HL-60 (cell line): ENCODE data around the gene IRAG1.

ENCODE experiments used
- DNase-seq, 2 experiments: peaks; one replicate each; pipeline ENCODE4 v3.0.0-alpha.2; 2010 to 2020; ENCODE audit warnings: low read depth in 1 of 2, low spot score in 1 of 2
- H3K27ac ChIP-seq: fragments of 250-450 bp; sonication (Bioruptor Pico); replicated peaks from 2 replicates; pipeline ENCODE4 v1.5.1; 2020; ENCODE audit warnings: mild to moderate bottlenecking, moderate library complexity
- H3K27me3 ChIP-seq: fragments of 250-450 bp; sonication (Bioruptor Pico); 2 replicates; pipeline ENCODE4 v1.5.1; 2021; ENCODE audit warnings: mild to moderate bottlenecking, moderate library complexity; ENCODE audit not compliant: insufficient read depth, poor library complexity, severe bottlenecking
- H3K4me3 ChIP-seq: replicated peaks from 2 replicates; pipeline ENCODE4 v1.5.1; 2011; ENCODE audit warnings: mild to moderate bottlenecking, control low read depth, low read length; ENCODE audit not compliant: insufficient read depth
- GABPA ChIP-seq: IDR thresholded peaks from 2 replicates; pipeline ENCODE4 v1.6.1; 2012; ENCODE audit warnings: low read depth
- POLR2AphosphoS5 ChIP-seq: IDR thresholded peaks from 2 replicates; pipeline ENCODE4 v1.6.1; 2012; ENCODE audit warnings: low read depth
- SPI1 ChIP-seq: IDR thresholded peaks from 2 replicates; pipeline ENCODE4 v1.6.1; 2012; ENCODE audit warnings: low read depth, mild to moderate bottlenecking, borderline replicate concordance
- TF ChIP-seq, protein P1 (sequence below): IDR thresholded peaks from 2 replicates; pipeline ENCODE4 v1.6.1; 2012; ENCODE audit warnings: low read depth; ENCODE audit not compliant: insufficient replicate concordance
- TF ChIP-seq, protein P2 (sequence below): IDR thresholded peaks from one replicate; pipeline ENCODE4 v1.5.1; 2011; ENCODE audit warnings: low read length, control low read depth, inconsistent platforms; ENCODE audit not compliant: insufficient read depth

IRAG1 gene

DNA sequence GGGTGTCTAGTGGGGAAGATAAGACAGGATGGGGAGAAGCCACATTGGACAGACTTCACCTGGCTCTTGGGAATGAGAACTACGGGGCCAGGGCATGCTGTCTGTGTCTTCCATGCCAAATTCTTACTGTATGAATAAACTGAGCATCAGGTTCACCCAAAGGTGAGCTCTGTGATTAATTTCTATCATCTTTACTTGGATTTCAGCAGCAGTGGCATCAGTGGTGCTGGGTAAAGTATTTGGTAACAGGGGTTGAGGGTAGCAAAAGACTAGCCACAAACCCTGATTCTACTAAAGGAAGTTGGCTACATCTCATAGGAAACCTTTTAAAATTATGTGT lies 38.8 kb downstream of the IRAG1 start:
- no peak overlapping the region for H3K4me3 ChIP-seq
- no peak for TF ChIP-seq GABPA
- H3K27me3 ChIP-seq: no peaks in the 10 kb centered on the region
- no peak for DNase-seq
- H3K27ac ChIP-seq: no peak overlapping the region

DNA sequence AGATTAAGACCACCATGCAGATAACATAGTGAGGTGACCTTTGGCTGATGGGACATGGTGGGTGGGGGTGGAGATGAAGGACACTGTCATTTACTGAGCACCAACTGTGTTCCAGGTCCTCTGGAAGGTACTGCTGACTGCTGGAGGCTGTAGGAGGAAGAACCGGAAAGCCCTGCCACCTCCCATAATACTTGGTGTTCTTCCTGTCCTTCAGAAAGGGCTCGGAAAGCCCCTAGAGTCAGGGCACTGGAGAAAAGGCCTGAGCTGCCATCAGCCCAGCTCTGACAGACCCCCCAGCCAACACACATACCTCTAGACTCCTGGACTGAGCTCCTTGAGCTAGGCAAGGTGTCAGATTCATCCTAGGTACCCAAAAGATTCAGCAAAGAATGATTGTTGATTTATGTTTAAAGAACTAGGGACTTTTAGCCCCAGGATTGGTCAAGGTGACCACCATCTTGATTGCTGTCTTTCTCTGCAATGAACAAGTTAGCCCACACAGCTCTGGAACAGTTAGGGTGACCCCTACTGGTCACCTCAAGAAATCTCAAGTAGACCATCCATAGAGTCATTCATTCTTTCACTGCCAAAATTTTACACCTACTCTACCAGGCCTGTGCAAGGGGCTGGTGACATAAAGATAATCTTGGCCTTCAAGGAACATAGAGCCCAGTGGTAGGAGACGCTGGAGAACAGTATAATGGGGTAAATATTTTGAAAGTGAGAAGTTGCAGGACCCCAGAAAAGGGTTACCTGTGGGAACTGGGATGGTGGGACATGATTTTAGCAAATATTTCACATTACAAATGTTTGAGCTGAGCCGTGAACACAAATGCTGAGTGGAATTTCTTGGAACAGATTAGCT lies 39.4 kb downstream of the IRAG1 start:
- Histone ChIP-seq H3K4me3 (no peak overlapping the region), H3K27ac (no peak overlapping the region)
- DNase-seq: peak in 1 of 2 experiments; percentile 63

DNA sequence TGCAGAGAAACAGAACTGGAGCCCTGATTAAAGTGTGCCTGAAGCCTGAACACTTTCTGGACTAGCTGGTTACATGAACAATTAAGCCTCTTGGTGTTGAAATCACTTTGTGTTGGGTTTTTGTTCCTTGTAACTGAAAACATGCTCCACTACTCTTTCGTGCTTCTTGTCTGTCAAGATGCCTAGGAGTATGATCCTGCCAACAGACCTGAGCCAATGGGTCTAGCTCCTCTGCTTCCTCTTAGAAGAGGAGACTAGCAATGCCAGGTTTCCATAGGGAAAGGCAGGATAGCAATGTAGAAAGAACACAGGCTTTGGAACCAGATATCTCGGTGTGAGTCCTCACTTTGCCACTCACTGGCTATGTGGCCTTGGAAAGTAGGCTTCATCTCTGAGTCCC lies 40.3 kb downstream of the IRAG1 start:
- H3K27me3 ChIP-seq: no peaks in the 10 kb centered on the region
- DNase-seq: no peak
- no peak overlapping the region for H3K27ac ChIP-seq
- H3K4me3 ChIP-seq: no peak overlapping the region
- TF ChIP-seq, protein P1, sequence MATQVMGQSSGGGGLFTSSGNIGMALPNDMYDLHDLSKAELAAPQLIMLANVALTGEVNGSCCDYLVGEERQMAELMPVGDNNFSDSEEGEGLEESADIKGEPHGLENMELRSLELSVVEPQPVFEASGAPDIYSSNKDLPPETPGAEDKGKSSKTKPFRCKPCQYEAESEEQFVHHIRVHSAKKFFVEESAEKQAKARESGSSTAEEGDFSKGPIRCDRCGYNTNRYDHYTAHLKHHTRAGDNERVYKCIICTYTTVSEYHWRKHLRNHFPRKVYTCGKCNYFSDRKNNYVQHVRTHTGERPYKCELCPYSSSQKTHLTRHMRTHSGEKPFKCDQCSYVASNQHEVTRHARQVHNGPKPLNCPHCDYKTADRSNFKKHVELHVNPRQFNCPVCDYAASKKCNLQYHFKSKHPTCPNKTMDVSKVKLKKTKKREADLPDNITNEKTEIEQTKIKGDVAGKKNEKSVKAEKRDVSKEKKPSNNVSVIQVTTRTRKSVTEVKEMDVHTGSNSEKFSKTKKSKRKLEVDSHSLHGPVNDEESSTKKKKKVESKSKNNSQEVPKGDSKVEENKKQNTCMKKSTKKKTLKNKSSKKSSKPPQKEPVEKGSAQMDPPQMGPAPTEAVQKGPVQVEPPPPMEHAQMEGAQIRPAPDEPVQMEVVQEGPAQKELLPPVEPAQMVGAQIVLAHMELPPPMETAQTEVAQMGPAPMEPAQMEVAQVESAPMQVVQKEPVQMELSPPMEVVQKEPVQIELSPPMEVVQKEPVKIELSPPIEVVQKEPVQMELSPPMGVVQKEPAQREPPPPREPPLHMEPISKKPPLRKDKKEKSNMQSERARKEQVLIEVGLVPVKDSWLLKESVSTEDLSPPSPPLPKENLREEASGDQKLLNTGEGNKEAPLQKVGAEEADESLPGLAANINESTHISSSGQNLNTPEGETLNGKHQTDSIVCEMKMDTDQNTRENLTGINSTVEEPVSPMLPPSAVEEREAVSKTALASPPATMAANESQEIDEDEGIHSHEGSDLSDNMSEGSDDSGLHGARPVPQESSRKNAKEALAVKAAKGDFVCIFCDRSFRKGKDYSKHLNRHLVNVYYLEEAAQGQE: no peak
- TF ChIP-seq POLR2AphosphoS5: no peak
- TF ChIP-seq, protein P2, sequence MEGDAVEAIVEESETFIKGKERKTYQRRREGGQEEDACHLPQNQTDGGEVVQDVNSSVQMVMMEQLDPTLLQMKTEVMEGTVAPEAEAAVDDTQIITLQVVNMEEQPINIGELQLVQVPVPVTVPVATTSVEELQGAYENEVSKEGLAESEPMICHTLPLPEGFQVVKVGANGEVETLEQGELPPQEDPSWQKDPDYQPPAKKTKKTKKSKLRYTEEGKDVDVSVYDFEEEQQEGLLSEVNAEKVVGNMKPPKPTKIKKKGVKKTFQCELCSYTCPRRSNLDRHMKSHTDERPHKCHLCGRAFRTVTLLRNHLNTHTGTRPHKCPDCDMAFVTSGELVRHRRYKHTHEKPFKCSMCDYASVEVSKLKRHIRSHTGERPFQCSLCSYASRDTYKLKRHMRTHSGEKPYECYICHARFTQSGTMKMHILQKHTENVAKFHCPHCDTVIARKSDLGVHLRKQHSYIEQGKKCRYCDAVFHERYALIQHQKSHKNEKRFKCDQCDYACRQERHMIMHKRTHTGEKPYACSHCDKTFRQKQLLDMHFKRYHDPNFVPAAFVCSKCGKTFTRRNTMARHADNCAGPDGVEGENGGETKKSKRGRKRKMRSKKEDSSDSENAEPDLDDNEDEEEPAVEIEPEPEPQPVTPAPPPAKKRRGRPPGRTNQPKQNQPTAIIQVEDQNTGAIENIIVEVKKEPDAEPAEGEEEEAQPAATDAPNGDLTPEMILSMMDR: no peak
- TF ChIP-seq GABPA: no peak
- TF ChIP-seq SPI1: no peak

More for the DNA sequence above, 39.4 kb downstream of the IRAG1 start:
- TF ChIP-seq SPI1: no peak
- TF ChIP-seq, protein P2: peak; percentile 63
- no peaks in the 10 kb centered on the region for H3K27me3 ChIP-seq

DNA sequence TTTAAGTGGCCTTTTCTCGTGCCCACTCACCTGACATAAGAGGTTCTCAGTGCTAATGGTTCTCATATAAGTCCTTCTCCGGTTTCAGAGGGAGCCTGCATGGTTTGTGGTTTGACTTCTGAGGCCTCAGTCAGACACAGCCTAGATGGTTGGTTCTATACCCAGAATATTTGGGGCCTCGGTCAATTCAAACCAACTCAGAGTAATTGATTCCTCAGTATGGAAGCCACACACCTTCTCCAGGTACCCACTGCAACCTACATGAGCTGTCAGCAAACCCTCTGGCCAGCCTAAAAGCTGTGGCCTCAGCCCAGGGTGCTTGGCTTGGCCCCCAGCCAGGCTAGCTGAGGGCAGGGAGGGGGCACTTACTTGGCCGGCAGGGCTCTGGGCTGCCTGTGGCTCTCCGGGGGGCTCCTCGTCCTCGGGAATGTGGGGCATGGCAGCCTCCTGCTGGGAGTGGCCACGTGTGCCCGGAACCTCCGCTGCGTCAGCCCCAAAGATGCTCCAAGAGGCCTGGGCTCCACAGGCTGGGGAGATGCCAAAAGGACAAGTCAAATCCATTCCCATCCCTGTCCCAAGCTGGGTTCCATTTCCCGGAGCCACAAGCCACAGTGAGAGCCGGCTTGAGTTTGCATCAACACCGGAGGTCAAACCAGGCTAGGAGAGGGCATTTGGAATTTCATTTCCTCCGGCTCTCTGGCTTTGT lies 41.7 kb downstream of the IRAG1 start:
- Histone ChIP-seq H3K4me3 (no peak overlapping the region), H3K27ac (no peak overlapping the region), H3K27me3 (no peaks in the 10 kb centered on the region)
- no peak for DNase-seq
- no peak for TF ChIP-seq GABPA
- TF ChIP-seq, protein P1: no peak
- no peak for TF ChIP-seq SPI1
- TF ChIP-seq, protein P2: no peak
- TF ChIP-seq POLR2AphosphoS5: no peak
